Psoas muscle (tissue), 8 donors: ENCODE measurements around the gene NSMF. TPM values are rescaled to one million over a fixed set of nuclear protein-coding genes. Genes with fewer than 3 reads are reported as not detected.

ENCODE experiments used
- ATAC-seq, 4 donors: fragments of 200-7000 bp; cut with Tn5 transposase; one replicate each; pipeline ENCODE4 v1.9.1; 2020; ENCODE audit warnings: moderate library complexity in 3 of 4, mild to moderate bottlenecking in 2 of 4
- DNase-seq, 2 donors: peaks; one replicate each; pipeline ENCODE4 v3.0.0-alpha.2; 2020
- H3K27ac ChIP-seq: fragments of 200-600 bp; one replicate; pipeline ENCODE4 v1.8.0; 2022
- H3K27me3 ChIP-seq, 3 donors: fragments of 200-600 bp in 1 of 3; one replicate each; pipeline versions ENCODE4 v1.6.1 to v1.8.0; 2013 to 2022; ENCODE audit warnings: low read length in 2 of 3, mild to moderate bottlenecking in 2 of 3, moderate library complexity in 1 of 3; ENCODE audit not compliant: insufficient read depth in 3 of 3
- H3K36me3 ChIP-seq, 2 donors: fragments of 200-600 bp in 1 of 2; one replicate each; pipeline versions ENCODE4 v1.6.1 to v1.8.0; 2013 to 2022; ENCODE audit warnings: low read depth in 1 of 2, mild to moderate bottlenecking in 1 of 2, moderate library complexity in 1 of 2; ENCODE audit not compliant: insufficient read depth in 1 of 2
- H3K4me1 ChIP-seq: fragments of 200-600 bp; one replicate; pipeline ENCODE4 v1.8.0; 2022
- H3K4me3 ChIP-seq: fragments of 200-600 bp; one replicate; pipeline ENCODE4 v1.8.0; 2022; ENCODE audit warnings: mild to moderate bottlenecking
- H3K9me3 ChIP-seq: fragments of 200-600 bp; one replicate; pipeline ENCODE4 v1.8.0; 2022
- CTCF ChIP-seq: fragments of 200-600 bp; IDR thresholded peaks from one replicate; pipeline ENCODE4 v1.8.0; 2022; ENCODE audit warnings: antibody characterized with exemption
- WGBS, 3 donors: extraction: QIAGEN DNeasy Blood & Tissue Kit; methylation state at CpG; one replicate each; pipeline versions ENCODE4 v1.1.6 to v1.1.7; 2013; 5-methylcytosine and 5-hydroxymethylcytosine counted together
- intact Hi-C, 2 donors: fragments of 100-400 bp; cut with DNase I; formaldehyde crosslinking; loops; one replicate each; pipeline versions ENCODE4 v1.11.0 to v1.14.2; 2022
- polyA plus RNA-seq, 3 donors: library from polyadenylated mRNA; stranded (reverse); fragments of 200-250 nt; gene quantifications; one replicate each; pipeline ENCODE4 v1.2.3, GENCODE V29; 2013
- total RNA-seq, 4 donors: library from RNA; stranded (reverse); fragmentation: NEBNext Ultra II Directional in 2 of 4; extraction: Animal tissue kit (Norgen Biotek cat#: 25700) in 2 of 4; gene quantifications; one replicate each; pipeline versions ENCODE4 v1.2.1 to v1.2.4, GENCODE V29; 2021 to 2023
- donor health status: healthy with polysubstance abuse.
- donor health status: DM: no; HTN: no; CAD: no; lungs with moderate emphysema.
- donor health status: Bipolar disorder and iron deficiency.
- donor health status: healthy.
- donor health status: DM: yes; HTN: yes; CAD: no.
- donor health status: DM: no; HTN: no; CAD: no.
- donor health status: DM: no; HTN: no; CAD: no.
- donor health status: DM: yes; HTN: yes; CAD: no.

NSMF gene
- total and polyA plus RNA-seq, 7 donors: 4.8 to 11.2 (median 6.4) TPM

GRCh38 chr9:137423514-137424291 is 35.4 kb downstream of the NSMF start:
- no peaks in the 10 kb centered on the region for H3K27me3 ChIP-seq
- H3K4me1 ChIP-seq: peaks cover 24% of the 10 kb centered on the region
- DNase-seq (peak; percentile 52 to 73), ATAC-seq (peak; percentile 14 to 60 (median 48))
- peaks cover 0 to 4% of the 10 kb centered on the region in 2 donors for H3K36me3 ChIP-seq
- peak overlapping the region; percentile 97 for H3K4me3 ChIP-seq
- WGBS, 3 donors: 9 to 27% (median 12%) methylated on average over 29 to 77 of the region's 77 CpGs
- H3K9me3 ChIP-seq: no peaks in the 10 kb centered on the region
- peak overlapping the region; percentile 83 for H3K27ac ChIP-seq
- intact Hi-C loops: loop anchor here in 1 of 2 donors (5.0 kb wide), 1 partner anchor 99 kb away; no protein-coding TSS in a partner anchor
- no peak for TF ChIP-seq CTCF

- Histone ChIP-seq H3K36me3 (peaks cover 0 to 4% of the 10 kb centered on the region in 2 donors), H3K9me3 (no peaks in the 10 kb centered on the region), H3K4me3 (peak within 1 kb of the TSS; percentile 97), H3K4me1 (peaks cover 24% of the 10 kb centered on the region), H3K27me3 (no peaks in the 10 kb centered on the region), H3K27ac (peak within 1 kb of the TSS; percentile 83)
- ATAC-seq: peak; percentile 92 to 97 (median 96)
- intact Hi-C loops: loop anchor here in 1 of 2 donors (5.0 kb wide), 1 partner anchor 99 kb away; no protein-coding TSS in a partner anchor
- TF ChIP-seq CTCF: peak; percentile 72
- WGBS, 3 donors: 1 to 2% (median 1%) methylated on average over 39 to 113 of the region's 113 CpGs
- peak; percentile 94 to 98 for DNase-seq
Observed at GRCh38 chr9:137422604-137423513, 36.3 kb downstream of the NSMF start, which contains the start of the genes EXD3 and NOXA1. TSS of gene EXD3 (minus strand) at chr9:137423162. CDS start at chr9:137395357, 27,805 bp downstream. TSS of gene NOXA1 (plus strand) at chr9:137423393. CDS start at chr9:137423530, 137 bp downstream.

- Histone ChIP-seq H3K4me3 (peak overlapping the region; percentile 97), H3K27ac (peak overlapping the region; percentile 80), H3K9me3 (no peaks in the 10 kb centered on the region), H3K4me1 (peaks cover 24% of the 10 kb centered on the region), H3K27me3 (no peaks in the 10 kb centered on the region), H3K36me3 (peaks cover 0 to 1% of the 10 kb centered on the region in 2 donors)
- no peak for TF ChIP-seq CTCF
- 1% methylated on average over 11 of the region's 11 CpGs for WGBS, 3 donors
- ATAC-seq: no peak
- intact Hi-C loops: loop anchor here in 1 of 2 donors (5.0 kb wide), 1 partner anchor 100 kb away; no protein-coding TSS in a partner anchor
- DNase-seq: no peak
Observed at GRCh38 chr9:137421838-137422603, 37.1 kb downstream of the NSMF start.
